H9 (cell line): ENCODE measurements around the gene C11orf24. TPM values are rescaled to one million over a fixed set of nuclear protein-coding genes. Genes with fewer than 3 reads are reported as not detected.

Source experiments
- DNase-seq: peaks from one replicate; pipeline ENCODE4 v3.0.0-alpha.2; 2017
- H2AFZ ChIP-seq: one replicate; pipeline ENCODE4 v1.6.1; 2013; ENCODE audit warnings: mild to moderate bottlenecking, low read length, control low read depth, moderate library complexity
- H2AK5ac ChIP-seq: 2 replicates; pipeline ENCODE4 v1.6.1; 2013; ENCODE audit warnings: low read length, control low read depth, mixed read lengths; ENCODE audit not compliant: insufficient read length
- H2BK120ac ChIP-seq: one replicate; pipeline ENCODE4 v1.6.1; 2013; ENCODE audit warnings: low read depth, mild to moderate bottlenecking, low read length, control low read depth, inconsistent platforms; ENCODE audit not compliant: poor library complexity, severe bottlenecking
- H2BK12ac ChIP-seq: 2 replicates; pipeline ENCODE4 v1.6.1; 2013; ENCODE audit warnings: low read length, control low read depth, mixed read lengths, low read depth; ENCODE audit not compliant: insufficient read length
- H2BK15ac ChIP-seq: 2 replicates; pipeline ENCODE4 v1.6.1; 2013; ENCODE audit warnings: low read depth, low read length, control low read depth
- H2BK20ac ChIP-seq: one replicate; pipeline ENCODE4 v1.6.1; 2013; ENCODE audit warnings: low read depth, mild to moderate bottlenecking, low read length, control low read depth, inconsistent platforms; ENCODE audit not compliant: poor library complexity, severe bottlenecking
- H2BK5ac ChIP-seq: 2 replicates; pipeline ENCODE4 v1.6.1; 2013; ENCODE audit warnings: low read length, control low read depth, mixed read lengths; ENCODE audit not compliant: insufficient read length
- H3K14ac ChIP-seq: 2 replicates; pipeline ENCODE4 v1.6.1; 2013; ENCODE audit warnings: low read length, control low read depth; ENCODE audit not compliant: insufficient read depth
- H3K18ac ChIP-seq: 2 replicates; pipeline ENCODE4 v1.6.1; 2013; ENCODE audit warnings: low read depth, mild to moderate bottlenecking, mixed read lengths, low read length, control low read depth; ENCODE audit not compliant: insufficient read length
- H3K23ac ChIP-seq: 2 replicates; pipeline ENCODE4 v1.6.1; 2013; ENCODE audit warnings: low read length, control low read depth, mixed read lengths, low read depth; ENCODE audit not compliant: insufficient read length
- H3K23me2 ChIP-seq: 2 replicates; pipeline ENCODE4 v1.6.1; 2013; ENCODE audit warnings: low read depth, mild to moderate bottlenecking, mixed read lengths, low read length, control low read depth; ENCODE audit not compliant: insufficient read length, poor library complexity, severe bottlenecking
- H3K27ac ChIP-seq: 2 replicates; pipeline ENCODE4 v1.5.1; 2013; ENCODE audit warnings: low read length, control low read depth, mixed read lengths, low read depth; ENCODE audit not compliant: insufficient read length
- H3K27me3 ChIP-seq: 2 replicates; pipeline ENCODE4 v1.6.1; 2013; ENCODE audit warnings: low read length, control low read depth, inconsistent platforms; ENCODE audit not compliant: insufficient read depth
- H3K4ac ChIP-seq: 2 replicates; pipeline ENCODE4 v1.6.1; 2013; ENCODE audit warnings: low read depth, mild to moderate bottlenecking, control low read depth, inconsistent platforms, low read length, moderate library complexity
- H3K4me1 ChIP-seq: 2 replicates; pipeline ENCODE4 v1.6.1; 2013; ENCODE audit warnings: low read length, control low read depth, inconsistent platforms; ENCODE audit not compliant: insufficient read depth
- H3K4me2 ChIP-seq: 2 replicates; pipeline ENCODE4 v1.6.1; 2013; ENCODE audit warnings: low read length, control low read depth, mixed read lengths; ENCODE audit not compliant: insufficient read length, insufficient read depth
- H3K56ac ChIP-seq: 2 replicates; pipeline ENCODE4 v1.6.1; 2013; ENCODE audit warnings: low read depth, mild to moderate bottlenecking, mixed read lengths, low read length, control low read depth; ENCODE audit not compliant: insufficient read length
- H3K79me1 ChIP-seq: 2 replicates; pipeline ENCODE4 v1.6.1; 2013; ENCODE audit warnings: low read depth, mild to moderate bottlenecking, moderate library complexity, low read length, control low read depth, inconsistent platforms; ENCODE audit not compliant: insufficient read depth, poor library complexity, severe bottlenecking
- H3K79me2 ChIP-seq: 2 replicates; pipeline ENCODE4 v1.6.1; 2013; ENCODE audit warnings: low read length, control low read depth, inconsistent platforms; ENCODE audit not compliant: insufficient read depth
- H3K9ac ChIP-seq: 2 replicates; pipeline ENCODE4 v1.6.1; 2013; ENCODE audit warnings: low read length, control low read depth, mixed read lengths; ENCODE audit not compliant: insufficient read length; ENCODE audit errors: extremely low read depth
- H3K9me3 ChIP-seq: one replicate; pipeline ENCODE4 v1.6.1; 2013; ENCODE audit warnings: low read depth, low read length, inconsistent platforms; ENCODE audit not compliant: control insufficient read depth
- H3T11ph ChIP-seq: one replicate; pipeline ENCODE4 v1.6.1; 2013; ENCODE audit warnings: mild to moderate bottlenecking, low read length, control low read depth, inconsistent platforms
- H4K20me1 ChIP-seq: one replicate; pipeline ENCODE4 v1.6.1; 2013; ENCODE audit not compliant: control insufficient read depth, insufficient read length, insufficient read depth
- H4K5ac ChIP-seq: 2 replicates; pipeline ENCODE4 v1.6.1; 2013; ENCODE audit warnings: low read depth, mild to moderate bottlenecking, mixed read lengths, low read length, control low read depth; ENCODE audit not compliant: insufficient read length
- H4K8ac ChIP-seq: replicated peaks from 2 replicates; pipeline ENCODE4 v1.6.1; 2013; ENCODE audit warnings: low read length, control low read depth, mixed read lengths, low read depth; ENCODE audit not compliant: insufficient read length
- H4K91ac ChIP-seq: 2 replicates; pipeline ENCODE4 v1.6.1; 2013; ENCODE audit warnings: low read depth, mild to moderate bottlenecking, moderate library complexity, mixed read lengths, low read length, control low read depth; ENCODE audit not compliant: insufficient read length
- H3K27ac Mint-ChIP-seq, 3 experiments: 2 replicates in 2 of 3; 3 replicates in 1 of 3; pipeline ENCODE4 v1.8.0; 2020 to 2021; ENCODE audit warnings: mixed read lengths in 3 of 3, mild to moderate bottlenecking in 1 of 3, moderate library complexity in 1 of 3
- H3K27me3 Mint-ChIP-seq: 2 replicates; pipeline ENCODE4 v1.8.0; 2021; ENCODE audit warnings: low read depth, mild to moderate bottlenecking, moderate library complexity, mixed read lengths
- H3K36me3 Mint-ChIP-seq, 3 experiments: 2 replicates in 2 of 3; 3 replicates in 1 of 3; pipeline ENCODE4 v1.8.0; 2020 to 2021; ENCODE audit warnings: low read depth in 3 of 3, mixed read lengths in 3 of 3; ENCODE audit not compliant: insufficient read depth in 1 of 3
- H3K4me1 Mint-ChIP-seq, 2 experiments: 2 replicates each; pipeline ENCODE4 v1.8.0; 2020; ENCODE audit warnings: mixed read lengths in 2 of 2
- H3K4me3 Mint-ChIP-seq, 2 experiments: 2 replicates in 1 of 2; 3 replicates in 1 of 2; pipeline ENCODE4 v1.8.0; 2020 to 2021; ENCODE audit warnings: mild to moderate bottlenecking in 2 of 2, mixed read lengths in 2 of 2, moderate library complexity in 1 of 2
- H3K9me3 Mint-ChIP-seq, 2 experiments: 2 replicates in 1 of 2; 3 replicates in 1 of 2; pipeline ENCODE4 v1.8.0; 2020; ENCODE audit warnings: mild to moderate bottlenecking in 2 of 2, mixed read lengths in 2 of 2, moderate library complexity in 1 of 2
- WGBS: extraction: QIAGEN DNeasy Blood & Tissue Kit; methylation state at CpG from one replicate; pipeline ENCODE4 v1.1.7; 2013; ENCODE audit warnings: missing lambda C conversion rate, low lambda C conversion rate, mixed read lengths; ENCODE audit not compliant: insufficient read length; ENCODE audit errors: extremely low coverage; 5-methylcytosine and 5-hydroxymethylcytosine counted together
- total RNA-seq: library from RNA; stranded (reverse); gene quantifications from 2 replicates; pipeline ENCODE4 v1.2.1, GENCODE V29; 2021
- TF ChIP-seq, protein P1 (sequence below): fragments of 200-600 bp; sonication (generic); conservative IDR thresholded peaks from 3 replicates; pipeline ENCODE4 v1.8.0; 2021; ENCODE audit warnings: antibody characterized with exemption, mild to moderate bottlenecking

Gene C11orf24
- total RNA-seq, 1 experiment from 2014 or later = 46.8 TPM

DNA sequence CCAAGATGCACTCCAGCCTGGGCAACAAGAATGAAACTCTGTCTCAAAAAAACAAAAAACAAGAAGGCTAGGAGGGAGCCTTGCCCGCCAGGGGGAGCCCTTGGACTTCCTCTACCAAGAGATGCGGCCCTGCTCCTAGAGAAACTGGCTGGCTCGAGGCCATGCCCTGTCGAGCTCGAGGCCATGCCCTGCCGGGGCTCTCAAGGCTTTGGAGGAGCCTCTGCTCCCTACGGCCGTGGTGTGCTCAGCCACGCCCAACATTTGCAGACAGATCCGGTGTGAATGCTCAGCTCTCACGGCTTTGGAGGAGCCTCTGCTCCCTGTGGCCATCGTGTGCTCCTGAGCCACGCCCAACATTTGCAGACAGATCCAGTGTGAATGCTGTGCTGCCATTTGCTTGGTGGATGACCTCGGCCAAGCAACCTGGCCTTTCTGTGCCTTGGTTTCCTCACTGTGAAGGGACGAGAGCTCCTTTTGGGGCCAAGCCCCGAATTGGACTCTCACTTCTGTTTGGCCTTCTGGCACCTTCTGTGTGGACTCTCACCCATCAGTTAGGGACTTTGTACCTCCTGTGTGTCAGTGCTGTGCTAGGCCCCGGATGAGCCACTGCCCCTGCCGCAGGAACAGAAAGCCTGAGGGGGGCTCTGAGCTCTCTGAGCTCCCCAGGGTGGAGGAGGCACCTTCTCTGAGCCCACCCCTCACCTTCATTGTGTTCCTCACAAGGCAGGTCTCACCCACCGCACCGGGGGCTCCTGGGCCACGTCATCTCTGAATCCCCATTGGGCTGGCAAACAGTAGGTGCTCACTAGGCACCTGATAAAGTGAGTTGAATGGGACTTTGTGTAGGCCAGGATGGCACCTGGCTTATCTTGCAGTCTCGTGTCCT is 14.1 kb downstream of the C11orf24 start:
- H3K4me3 Mint-ChIP-seq = no peak overlapping the region

More for the DNA sequence above, 14.1 kb downstream of the C11orf24 start:
- TF ChIP-seq, protein P1, sequence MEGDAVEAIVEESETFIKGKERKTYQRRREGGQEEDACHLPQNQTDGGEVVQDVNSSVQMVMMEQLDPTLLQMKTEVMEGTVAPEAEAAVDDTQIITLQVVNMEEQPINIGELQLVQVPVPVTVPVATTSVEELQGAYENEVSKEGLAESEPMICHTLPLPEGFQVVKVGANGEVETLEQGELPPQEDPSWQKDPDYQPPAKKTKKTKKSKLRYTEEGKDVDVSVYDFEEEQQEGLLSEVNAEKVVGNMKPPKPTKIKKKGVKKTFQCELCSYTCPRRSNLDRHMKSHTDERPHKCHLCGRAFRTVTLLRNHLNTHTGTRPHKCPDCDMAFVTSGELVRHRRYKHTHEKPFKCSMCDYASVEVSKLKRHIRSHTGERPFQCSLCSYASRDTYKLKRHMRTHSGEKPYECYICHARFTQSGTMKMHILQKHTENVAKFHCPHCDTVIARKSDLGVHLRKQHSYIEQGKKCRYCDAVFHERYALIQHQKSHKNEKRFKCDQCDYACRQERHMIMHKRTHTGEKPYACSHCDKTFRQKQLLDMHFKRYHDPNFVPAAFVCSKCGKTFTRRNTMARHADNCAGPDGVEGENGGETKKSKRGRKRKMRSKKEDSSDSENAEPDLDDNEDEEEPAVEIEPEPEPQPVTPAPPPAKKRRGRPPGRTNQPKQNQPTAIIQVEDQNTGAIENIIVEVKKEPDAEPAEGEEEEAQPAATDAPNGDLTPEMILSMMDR = peak; percentile 95
- Histone ChIP-seq H3K4me1 (peaks cover 3% of the 10 kb centered on the region; the same call in 1 of the 2 replicates), H2BK15ac (no peak overlapping the region), H2AFZ (no peak overlapping the region), H3K27ac (no peak overlapping the region), H3K23ac (no peak overlapping the region), H3K9ac (no peak overlapping the region), H3K27me3 (no peaks in the 10 kb centered on the region), H2AK5ac (no peak overlapping the region), H3K18ac (no peak overlapping the region), H3T11ph (no peak overlapping the region), H2BK12ac (no peak overlapping the region), H4K8ac (no peak overlapping the region), H3K4me2 (no peak overlapping the region), H4K20me1 (no peaks in the 10 kb centered on the region), H3K4ac (no peak overlapping the region), H2BK120ac (no peak overlapping the region), H4K5ac (no peak overlapping the region), H2BK5ac (no peak overlapping the region), H2BK20ac (no peak overlapping the region), H3K79me2 (no peaks in the 10 kb centered on the region), H4K91ac (no peak overlapping the region), H3K9me3 (no peaks in the 10 kb centered on the region), H3K23me2 (no peaks in the 10 kb centered on the region), H3K79me1 (no peaks in the 10 kb centered on the region), H3K56ac (no peak overlapping the region), H3K14ac (no peak overlapping the region)
- H3K9me3 Mint-ChIP-seq = no peaks in the 10 kb centered on the region
- peak; percentile 97 for DNase-seq
- peaks cover 11 to 23% (median 14%) of the 10 kb centered on the region in 3 experiments; a peak in 6 of 7 replicates for H3K36me3 Mint-ChIP-seq
- WGBS = no CpG with 5 or more reads among the region's 22 CpGs
- no peak overlapping the region for H3K27ac Mint-ChIP-seq
- peaks cover 9 to 10% of the 10 kb centered on the region in 2 experiments for H3K4me1 Mint-ChIP-seq
- peaks cover 12% of the 10 kb centered on the region for H3K27me3 Mint-ChIP-seq
